Gastrocnemius medialis (tissue), 4 donors: Measurements from ENCODE around the gene SORT1. TPM values are rescaled to one million over a fixed set of nuclear protein-coding genes. Genes with fewer than 3 reads are reported as not detected.

Experiments used
- ATAC-seq, 2 donors: fragments of 150-250 bp; one replicate each; pipeline ENCODE4 v1.9.1; 2016
- DNase-seq, 2 donors: peaks; one replicate each; pipeline ENCODE4 v3.0.0-alpha.2; 2019
- H3K27ac ChIP-seq, 4 donors: fragments of 200-600 bp; sonication (generic); 1 replicate in 1 of 4; 2 replicates in 3 of 4; pipeline ENCODE4 v1.5.1; 2016 to 2018; ENCODE audit warnings: mild to moderate bottlenecking in 2 of 4, moderate library complexity in 1 of 4
- H3K27me3 ChIP-seq, 3 donors: fragments of 200-600 bp; sonication (generic) in 2 of 3; 1 replicate in 1 of 3; 2 replicates in 2 of 3; pipeline versions ENCODE4 v1.5.1 to v1.6.0; 2016 to 2019; ENCODE audit warnings: mild to moderate bottlenecking in 1 of 3, moderate library complexity in 1 of 3
- H3K36me3 ChIP-seq, 2 donors: fragments of 200-600 bp; sonication (generic) in 1 of 2; one replicate each; pipeline ENCODE4 v1.5.1; 2017 to 2018
- H3K4me1 ChIP-seq, 2 donors: fragments of 200-600 bp; sonication (generic) in 1 of 2; one replicate each; pipeline ENCODE4 v1.5.1; 2016 to 2017; ENCODE audit warnings: mild to moderate bottlenecking in 2 of 2
- H3K4me3 ChIP-seq, 4 donors: fragments of 200-600 bp; sonication (generic) in 3 of 4; 1 replicate in 1 of 4; 2 replicates in 3 of 4; pipeline ENCODE4 v1.5.1; 2016 to 2019; ENCODE audit warnings: mild to moderate bottlenecking in 2 of 4
- H3K9me3 ChIP-seq, 3 donors: fragments of 200-600 bp; sonication (generic) in 2 of 3; 1 replicate in 1 of 3; 2 replicates in 2 of 3; pipeline ENCODE4 v1.5.1; 2016 to 2019
- POLR2A ChIP-seq, 2 donors: fragments of 450-650 bp; IDR thresholded peaks; one replicate each; pipeline ENCODE4 v1.6.1; 2017; ENCODE audit warnings: antibody characterized with exemption in 2 of 2, mild to moderate bottlenecking in 2 of 2, moderate library complexity in 2 of 2
- in situ Hi-C, 4 donors: fragments of 200-750 bp; cut with MboI; loops; one replicate each; pipeline versions ENCODE4 v1.15.0 to v1.8.0; 2017; ENCODE audit warnings: low sequenced_read_pairs in 4 of 4
- intact Hi-C: fragments of 100-400 bp; cut with DNase I; formaldehyde crosslinking; loops from one replicate; pipeline ENCODE4 v1.15.1; 2023; ENCODE audit warnings: low total_unique reads
- total RNA-seq, 4 donors: library from RNA; depleted of rRNA; stranded (reverse); fragments of >200 nt; gene quantifications; one replicate each; pipeline versions ENCODE4 v1.1.0 to v1.2.3, GENCODE V29; 2016
- TF ChIP-seq, protein P1 (sequence below), 5 experiments: fragments of 450-650 bp in 3 of 5; fragments of 200-600 bp in 2 of 5; sonication (generic) in 2 of 5; IDR thresholded peaks in 4 of 5; conservative IDR thresholded peaks in 1 of 5; 1 replicate in 4 of 5; 2 replicates in 1 of 5; pipeline ENCODE4 v1.5.1; 2016 to 2019; ENCODE audit warnings: antibody characterized with exemption in 5 of 5, mild to moderate bottlenecking in 3 of 5, moderate library complexity in 3 of 5

The SORT1 gene
- total RNA-seq, 4 donors from 2014 or later = 93.7 to 226 (median 190) TPM

DNA sequence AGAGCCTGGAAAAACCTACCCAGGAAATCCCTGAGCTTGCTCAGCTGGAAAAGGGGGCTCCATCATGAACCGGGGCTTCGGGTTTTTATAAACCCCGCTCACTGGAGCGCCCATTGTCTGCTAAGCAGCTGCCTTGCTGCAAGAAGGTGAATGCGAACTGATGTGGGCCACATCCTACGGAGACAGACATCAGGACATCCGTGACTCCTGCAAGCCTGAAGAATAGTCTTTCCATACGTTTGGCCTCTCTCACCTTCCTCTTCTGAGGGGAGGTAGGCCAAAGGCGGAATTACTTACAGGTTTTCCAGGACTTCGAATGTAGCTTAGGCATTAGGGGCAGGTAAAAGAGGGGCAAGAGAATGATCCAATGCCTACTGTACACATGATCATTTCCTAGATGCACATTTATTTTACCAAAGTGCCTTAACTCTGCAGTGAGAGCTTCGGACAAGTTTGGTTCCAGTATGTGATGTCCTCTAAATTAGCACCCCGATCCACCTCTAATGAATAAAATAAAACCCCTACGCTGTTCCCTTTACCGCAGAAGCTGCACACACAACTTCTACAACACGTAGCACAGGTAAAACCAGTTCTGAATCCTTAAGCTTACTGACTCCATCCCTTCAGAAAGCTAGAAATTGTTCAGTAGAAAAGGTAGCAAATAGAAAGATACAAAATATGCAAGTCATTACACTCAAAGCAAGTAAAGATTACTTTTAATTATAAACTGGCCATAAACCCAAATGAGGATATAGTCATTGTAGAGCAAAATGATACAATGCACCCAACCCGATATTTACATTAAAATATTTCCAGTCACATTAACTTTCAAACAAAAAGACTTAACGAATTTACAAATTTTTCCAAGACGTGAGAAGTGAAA lies 866 bp upstream of the SORT1 start:
- H3K36me3 ChIP-seq = peaks cover 0 to 1% of the 10 kb centered on the region in 2 donors
- ATAC-seq = no peak
- H3K9me3 ChIP-seq = no peaks in the 10 kb centered on the region
- H3K4me1 ChIP-seq = peaks cover 49 to 71% of the 10 kb centered on the region in 2 donors
- H3K4me3 ChIP-seq = peak overlapping the region; percentile 60 to 75 (median 68)
- H3K27me3 ChIP-seq = no peaks in the 10 kb centered on the region
- no peak for TF ChIP-seq POLR2A (IDR thresholded peaks at IDR 0.05)
- TF ChIP-seq, protein P1, sequence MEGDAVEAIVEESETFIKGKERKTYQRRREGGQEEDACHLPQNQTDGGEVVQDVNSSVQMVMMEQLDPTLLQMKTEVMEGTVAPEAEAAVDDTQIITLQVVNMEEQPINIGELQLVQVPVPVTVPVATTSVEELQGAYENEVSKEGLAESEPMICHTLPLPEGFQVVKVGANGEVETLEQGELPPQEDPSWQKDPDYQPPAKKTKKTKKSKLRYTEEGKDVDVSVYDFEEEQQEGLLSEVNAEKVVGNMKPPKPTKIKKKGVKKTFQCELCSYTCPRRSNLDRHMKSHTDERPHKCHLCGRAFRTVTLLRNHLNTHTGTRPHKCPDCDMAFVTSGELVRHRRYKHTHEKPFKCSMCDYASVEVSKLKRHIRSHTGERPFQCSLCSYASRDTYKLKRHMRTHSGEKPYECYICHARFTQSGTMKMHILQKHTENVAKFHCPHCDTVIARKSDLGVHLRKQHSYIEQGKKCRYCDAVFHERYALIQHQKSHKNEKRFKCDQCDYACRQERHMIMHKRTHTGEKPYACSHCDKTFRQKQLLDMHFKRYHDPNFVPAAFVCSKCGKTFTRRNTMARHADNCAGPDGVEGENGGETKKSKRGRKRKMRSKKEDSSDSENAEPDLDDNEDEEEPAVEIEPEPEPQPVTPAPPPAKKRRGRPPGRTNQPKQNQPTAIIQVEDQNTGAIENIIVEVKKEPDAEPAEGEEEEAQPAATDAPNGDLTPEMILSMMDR (IDR thresholded peaks at IDR 0.05 in 4 of 5, conservative IDR thresholded peaks at IDR 0.05 in 1 of 5) = no peak
- in situ Hi-C loops = loop anchor here in 2 of 4 donors (5.0 to 10.0 kb wide), 2 partner anchors 114 to 121 kb away; partner anchors contain the start of gene PSRC1 (in 1 of the 2)
- intact Hi-C loops = loop anchor here (1.0 to 10.0 kb wide), 4 partner anchors 36 to 294 kb away; no protein-coding TSS in a partner anchor
- peak overlapping the region; percentile 83 to 97 (median 90) for H3K27ac ChIP-seq
- no peak for DNase-seq

DNA sequence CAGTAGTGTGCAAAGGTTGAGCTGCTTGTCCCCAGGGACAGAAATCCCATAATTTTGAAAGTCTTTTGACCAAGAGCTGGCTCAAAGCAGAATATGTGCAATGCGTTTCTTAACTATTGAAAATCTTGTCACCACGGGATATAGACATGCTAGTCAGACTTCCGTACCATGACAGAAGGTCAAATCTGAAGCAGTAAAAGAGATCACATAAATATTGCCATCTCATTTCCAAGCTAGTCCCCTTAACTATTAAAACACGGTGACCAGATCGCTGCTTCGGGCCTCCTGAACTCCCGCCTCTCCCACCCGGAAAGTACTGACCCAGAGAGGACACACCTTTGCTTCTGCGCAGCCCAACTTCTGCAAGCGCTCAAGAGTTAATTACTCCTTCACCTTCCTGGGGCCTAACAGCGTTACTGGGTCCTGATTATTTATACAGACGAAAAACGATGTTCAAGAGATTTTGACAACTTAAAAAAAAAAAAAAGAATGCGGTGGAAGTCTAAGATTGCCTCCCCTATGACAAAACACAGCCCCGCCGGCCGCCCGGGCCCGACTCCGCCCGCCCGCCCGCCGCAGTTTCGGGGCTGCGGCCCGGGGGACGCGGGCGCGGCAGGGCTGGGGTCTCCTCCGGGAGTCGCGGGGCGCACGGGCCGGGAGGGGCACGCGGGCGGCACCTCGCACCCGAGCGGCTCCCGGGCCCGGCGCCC lies 692 bp downstream of the SORT1 start:
- intact Hi-C loops = loop anchor here (1.0 to 10.0 kb wide), 4 partner anchors 35 to 292 kb away; partner anchors contain the start of gene SARS1
- Histone ChIP-seq H3K4me3 (peak overlapping the region; percentile 60 to 75 (median 68)), H3K36me3 (no peaks in the 10 kb centered on the region), H3K9me3 (no peaks in the 10 kb centered on the region), H3K27ac (peak overlapping the region; percentile 83 to 97 (median 90)), H3K27me3 (no peaks in the 10 kb centered on the region), H3K4me1 (peaks cover 46 to 74% of the 10 kb centered on the region in 2 donors)
- in situ Hi-C loops = loop anchor here in 2 of 4 donors (5.0 to 10.0 kb wide), 2 partner anchors 112 to 120 kb away; partner anchors contain the start of gene PSRC1 (in 1 of the 2)
- ATAC-seq (peak; percentile 0 to 9), DNase-seq (peak in 1 of 2 donors; percentile 40)
- TF ChIP-seq POLR2A (IDR thresholded peaks at IDR 0.05) = peak in 1 of 2 donors; percentile 13
- TF ChIP-seq, protein P1 (IDR thresholded peaks at IDR 0.05 in 4 of 5, conservative IDR thresholded peaks at IDR 0.05 in 1 of 5) = no peak

DNA sequence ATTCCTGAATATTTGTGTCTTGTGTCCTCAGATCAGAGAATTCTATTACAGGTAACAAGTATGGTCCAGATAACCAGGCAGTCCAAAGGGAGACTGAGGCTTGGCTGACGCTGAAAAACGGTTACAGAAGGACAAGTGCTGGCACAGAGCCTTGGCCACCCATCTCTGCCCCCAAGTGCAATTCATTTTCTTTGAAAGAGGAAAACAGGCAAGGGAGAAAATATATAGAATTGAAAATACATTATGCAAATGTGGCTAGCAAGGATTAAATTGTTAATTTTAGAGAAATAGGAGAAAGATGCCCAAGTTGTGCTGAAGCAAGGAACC lies 1.2 kb downstream of the SORT1 start:
- in situ Hi-C loops = loop anchor here in 2 of 4 donors (5.0 to 10.0 kb wide), 2 partner anchors 112 to 119 kb away; partner anchors contain the start of gene PSRC1 (in 1 of the 2)
- H3K4me3 ChIP-seq = peak overlapping the region; percentile 60 to 75 (median 68)
- no peaks in the 10 kb centered on the region for H3K36me3 ChIP-seq
- ATAC-seq (no peak), DNase-seq (no peak)
- H3K27ac ChIP-seq = peak overlapping the region; percentile 83 to 97 (median 90)
- peaks cover 45 to 74% of the 10 kb centered on the region in 2 donors for H3K4me1 ChIP-seq
- no peaks in the 10 kb centered on the region for H3K27me3 ChIP-seq
- TF ChIP-seq, protein P1 (IDR thresholded peaks at IDR 0.05 in 4 of 5, conservative IDR thresholded peaks at IDR 0.05 in 1 of 5) = no peak
- no peaks in the 10 kb centered on the region for H3K9me3 ChIP-seq
- intact Hi-C loops = loop anchor here (2.0 to 10.0 kb wide), 3 partner anchors 34 to 292 kb away; no protein-coding TSS in a partner anchor

DNA sequence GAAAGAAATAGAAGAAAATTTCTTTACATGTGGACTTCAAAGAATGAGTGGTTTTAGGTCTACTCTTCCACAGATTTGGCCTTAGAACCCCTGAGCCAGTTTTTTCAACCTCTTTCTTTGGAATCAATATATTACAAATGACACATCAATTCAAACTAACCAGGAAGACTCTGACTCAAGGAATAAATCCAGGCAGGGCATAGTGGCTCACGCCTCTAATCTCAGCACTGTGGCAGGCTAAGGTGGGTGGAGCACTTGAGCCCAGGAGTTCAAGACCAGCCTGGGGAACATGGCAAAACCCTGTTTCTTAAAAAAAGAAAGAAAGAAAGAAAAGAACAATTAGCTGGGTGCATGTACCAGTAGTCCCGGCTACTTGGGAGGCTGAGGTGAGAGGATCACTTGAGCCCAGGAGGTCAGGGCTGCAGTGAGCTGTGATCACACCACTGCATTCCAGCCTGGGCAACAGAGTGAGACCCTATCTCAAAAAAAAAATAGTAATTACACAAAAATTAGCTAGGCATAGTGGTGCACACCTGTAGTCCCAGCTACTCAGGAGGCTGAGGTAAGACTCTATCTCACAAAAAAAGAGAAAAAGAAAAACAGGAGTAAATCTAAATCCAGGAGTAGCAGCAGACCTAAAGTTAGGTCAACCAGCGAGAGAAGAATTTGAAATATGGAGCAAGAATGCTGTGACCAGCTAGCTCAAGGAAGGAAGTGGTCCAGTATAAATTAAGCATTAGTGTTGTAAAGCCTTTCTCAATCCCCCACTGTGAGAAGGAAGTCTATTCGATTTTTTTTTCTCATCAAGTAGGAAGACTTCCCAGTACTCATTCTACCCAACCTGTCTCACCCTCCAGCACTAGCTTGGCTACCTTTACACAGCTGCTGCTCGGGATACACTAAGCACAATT lies 1.9 kb downstream of the SORT1 start:
- Histone ChIP-seq H3K36me3 (no peaks in the 10 kb centered on the region), H3K27me3 (no peaks in the 10 kb centered on the region), H3K27ac (peak overlapping the region; percentile 83 to 97 (median 90)), H3K4me3 (peak overlapping the region; percentile 60 to 75 (median 68)), H3K9me3 (no peaks in the 10 kb centered on the region), H3K4me1 (peaks cover 50 to 73% of the 10 kb centered on the region in 2 donors)
- in situ Hi-C loops = loop anchor here in 2 of 4 donors (5.0 to 10.0 kb wide), 2 partner anchors 111 to 119 kb away; partner anchors contain the start of gene PSRC1 (in 1 of the 2)
- ATAC-seq (no peak), DNase-seq (no peak)
- intact Hi-C loops = loop anchor here (2.0 to 10.0 kb wide), 3 partner anchors 34 to 291 kb away; no protein-coding TSS in a partner anchor
- no peak for TF ChIP-seq POLR2A (IDR thresholded peaks at IDR 0.05)
- TF ChIP-seq, protein P1 (IDR thresholded peaks at IDR 0.05 in 4 of 5, conservative IDR thresholded peaks at IDR 0.05 in 1 of 5) = no peak
